Stimulated activated CD8-positive, alpha-beta memory T cell treated with anti-CD3 and anti-CD28 coated beads, Interleukin-15, amount 100 ng/mL, for 48 hours (primary cell): ENCODE measurements around the gene NDUFAF4.

ENCODE experiments used
- DNase-seq, 2 donors: peaks; one replicate each; pipeline ENCODE4 v3.0.0-alpha.2; 2020; ENCODE audit warnings: low read depth in 2 of 2

The NDUFAF4 gene

GRCh38 chr6:96897396-96898240, at the start of gene NDUFAF4:
Gene NDUFAF4, minus strand, starts transcription at chr6:96897891. Its CDS starts 90 bp downstream, at chr6:96897801.
- peak; percentile 93 to 95 for DNase-seq

GRCh38 chr6:96947055-96947454, 49.4 kb upstream of the NDUFAF4 start:
- no peak for DNase-seq

GRCh38 chr6:96943555-96944215, 46.0 kb upstream of the NDUFAF4 start:
- DNase-seq: no peak

GRCh38 chr6:96942676-96943075, 45.0 kb upstream of the NDUFAF4 start:
- DNase-seq: no peak

- DNase-seq: no peak
These were observed 42.6 kb upstream of the NDUFAF4 start for GRCh38 chr6:96940322-96940721.

- DNase-seq: peak in 1 of 2 donors; percentile 13
These were observed 41.5 kb upstream of the NDUFAF4 start for GRCh38 chr6:96939007-96939805.

- DNase-seq: no peak
These were observed 36.4 kb upstream of the NDUFAF4 start for GRCh38 chr6:96934087-96934486.

GRCh38 chr6:96931198-96931597, 33.5 kb upstream of the NDUFAF4 start:
- no peak for DNase-seq

- no peak for DNase-seq
These were observed 32.0 kb upstream of the NDUFAF4 start for GRCh38 chr6:96929741-96930140.

GRCh38 chr6:96927660-96928059, 30.0 kb upstream of the NDUFAF4 start:
- no peak for DNase-seq

- DNase-seq: no peak
These were observed 28.7 kb upstream of the NDUFAF4 start for GRCh38 chr6:96926425-96926824.

- DNase-seq: no peak
These were observed 27.6 kb upstream of the NDUFAF4 start for GRCh38 chr6:96925290-96925687.

GRCh38 chr6:96923871-96924493, 26.3 kb upstream of the NDUFAF4 start:
- DNase-seq: no peak

GRCh38 chr6:96923400-96923799, 25.7 kb upstream of the NDUFAF4 start:
- no peak for DNase-seq

GRCh38 chr6:96917098-96917497, 19.4 kb upstream of the NDUFAF4 start:
- no peak for DNase-seq

GRCh38 chr6:96913621-96914020, 15.9 kb upstream of the NDUFAF4 start:
- no peak for DNase-seq

- DNase-seq: no peak
These were observed 14.1 kb upstream of the NDUFAF4 start for GRCh38 chr6:96911751-96912150.

- DNase-seq: no peak
These were observed 13.5 kb upstream of the NDUFAF4 start for GRCh38 chr6:96911171-96911570.

- no peak for DNase-seq
These were observed 12.1 kb upstream of the NDUFAF4 start for GRCh38 chr6:96909811-96910210.

GRCh38 chr6:96907498-96907897, 9.8 kb upstream of the NDUFAF4 start:
- DNase-seq: peak; percentile 40 to 41

- DNase-seq: no peak
These were observed 3.2 kb upstream of the NDUFAF4 start for GRCh38 chr6:96900873-96901272.

GRCh38 chr6:96899451-96899998, 1.8 kb upstream of the NDUFAF4 start:
- no peak for DNase-seq
